ENCODE results near the gene NDE1.
"Not testable (repeated sequence)": the region's sequence is repeated elsewhere in the genome, so short reads cannot be mapped to it uniquely, and the experiment has no call there.

Gene NDE1

GRCh38 chr16:15649727-15650018 lies 372 bp upstream of the NDE1 start:
- peak overlapping the region; percentile 58 to 94 (median 66) for H3K4me3 ChIP-seq (ENCODE audit: low read depth in 1 of 5, low read length in 5 of 5)
- H3K27me3 ChIP-seq (ENCODE audit: control insufficient read depth in 5 of 5, insufficient read depth in 4 of 5, low read length in 5 of 5): no peaks in the 10 kb centered on the region
- H3K4me1 ChIP-seq (ENCODE audit: control insufficient read depth in 5 of 5, insufficient read depth in 5 of 5, low read length in 5 of 5): peaks cover 3 to 18% (median 15%) of the 10 kb centered on the region in 5 donors
- peak overlapping the region in 3 of 5 donors; percentile 35 to 69 (median 56) for H3K9ac ChIP-seq (ENCODE audit: low read length in 5 of 5)
- no peak overlapping the region for H3K27ac ChIP-seq (ENCODE audit: low read depth, low read length)
- H3K9me3 ChIP-seq (ENCODE audit: control insufficient read depth in 5 of 5, low read length in 5 of 5): no peaks in the 10 kb centered on the region
- H3K36me3 ChIP-seq (ENCODE audit: control insufficient read depth in 5 of 5, insufficient read depth in 5 of 5, low read length in 5 of 5): peaks cover 0 to 3% (median 0%) of the 10 kb centered on the region in 5 donors

GRCh38 chr16:15650698-15651171 lies 690 bp downstream of the NDE1 start:
- peak overlapping the region in 4 of 5 donors; percentile 83 to 93 (median 86) for H3K9ac ChIP-seq (ENCODE audit: low read length in 5 of 5)
- peak overlapping the region; percentile 86 to 96 (median 94) for H3K4me3 ChIP-seq (ENCODE audit: low read depth in 1 of 5, low read length in 5 of 5)
- H3K27ac ChIP-seq (ENCODE audit: low read depth, low read length): peak overlapping the region; percentile 57
- peaks cover 0 to 3% (median 0%) of the 10 kb centered on the region in 5 donors for H3K36me3 ChIP-seq (ENCODE audit: control insufficient read depth in 5 of 5, insufficient read depth in 5 of 5, low read length in 5 of 5)
- no peaks in the 10 kb centered on the region for H3K9me3 ChIP-seq (ENCODE audit: control insufficient read depth in 5 of 5, low read length in 5 of 5)
- no peaks in the 10 kb centered on the region for H3K27me3 ChIP-seq (ENCODE audit: control insufficient read depth in 5 of 5, insufficient read depth in 4 of 5, low read length in 5 of 5)
- peaks cover 3 to 18% (median 15%) of the 10 kb centered on the region in 5 donors for H3K4me1 ChIP-seq (ENCODE audit: control insufficient read depth in 5 of 5, insufficient read depth in 5 of 5, low read length in 5 of 5)

GRCh38 chr16:15652293-15653001 lies 2.4 kb downstream of the NDE1 start:
- no peaks in the 10 kb centered on the region for H3K27me3 ChIP-seq (ENCODE audit: control insufficient read depth in 5 of 5, insufficient read depth in 4 of 5, low read length in 5 of 5)
- no peak overlapping the region for H3K27ac ChIP-seq (ENCODE audit: low read depth, low read length)
- no peak overlapping the region for H3K9ac ChIP-seq (ENCODE audit: low read length in 5 of 5)

GRCh38 chr16:15653227-15653626 lies 3.2 kb downstream of the NDE1 start:
- Histone ChIP-seq H3K9ac (ENCODE audit: low read length in 5 of 5) (no peak overlapping the region), H3K9me3 (ENCODE audit: control insufficient read depth in 5 of 5, low read length in 5 of 5) (no peaks in the 10 kb centered on the region), H3K27me3 (ENCODE audit: control insufficient read depth in 5 of 5, insufficient read depth in 4 of 5, low read length in 5 of 5) (no peaks in the 10 kb centered on the region), H3K36me3 (ENCODE audit: control insufficient read depth in 5 of 5, insufficient read depth in 5 of 5, low read length in 5 of 5) (peaks cover 0 to 3% (median 0%) of the 10 kb centered on the region in 5 donors), H3K4me3 (ENCODE audit: low read depth in 1 of 5, low read length in 5 of 5) (no peak overlapping the region), H3K27ac (ENCODE audit: low read depth, low read length) (no peak overlapping the region), H3K4me1 (ENCODE audit: control insufficient read depth in 5 of 5, insufficient read depth in 5 of 5, low read length in 5 of 5) (peaks cover 3 to 18% (median 15%) of the 10 kb centered on the region in 5 donors)

More at GRCh38 chr16:15652293-15653001, 2.4 kb downstream of the NDE1 start:
- Histone ChIP-seq H3K9me3 (ENCODE audit: control insufficient read depth in 5 of 5, low read length in 5 of 5) (no peaks in the 10 kb centered on the region), H3K4me3 (ENCODE audit: low read depth in 1 of 5, low read length in 5 of 5) (no peak overlapping the region), H3K36me3 (ENCODE audit: control insufficient read depth in 5 of 5, insufficient read depth in 5 of 5, low read length in 5 of 5) (peaks cover 0 to 3% (median 0%) of the 10 kb centered on the region in 5 donors), H3K4me1 (ENCODE audit: control insufficient read depth in 5 of 5, insufficient read depth in 5 of 5, low read length in 5 of 5) (peaks cover 3 to 18% (median 15%) of the 10 kb centered on the region in 5 donors)

GRCh38 chr16:15654591-15654990 lies 4.5 kb downstream of the NDE1 start:
- Histone ChIP-seq H3K4me1 (ENCODE audit: control insufficient read depth in 5 of 5, insufficient read depth in 5 of 5, low read length in 5 of 5) (peaks cover 2 to 13% (median 12%) of the 10 kb centered on the region in 5 donors), H3K9me3 (ENCODE audit: control insufficient read depth in 5 of 5, low read length in 5 of 5) (no peaks in the 10 kb centered on the region), H3K27ac (ENCODE audit: low read depth, low read length) (no peak overlapping the region), H3K27me3 (ENCODE audit: control insufficient read depth in 5 of 5, insufficient read depth in 4 of 5, low read length in 5 of 5) (no peaks in the 10 kb centered on the region), H3K9ac (ENCODE audit: low read length in 5 of 5) (no peak overlapping the region), H3K36me3 (ENCODE audit: control insufficient read depth in 5 of 5, insufficient read depth in 5 of 5, low read length in 5 of 5) (peaks cover 0 to 3% (median 0%) of the 10 kb centered on the region in 5 donors), H3K4me3 (ENCODE audit: low read depth in 1 of 5, low read length in 5 of 5) (no peak overlapping the region)

GRCh38 chr16:15655561-15655960 lies 5.5 kb downstream of the NDE1 start:
- H3K27me3 ChIP-seq (ENCODE audit: control insufficient read depth in 5 of 5, insufficient read depth in 4 of 5, low read length in 5 of 5); H3K27ac ChIP-seq (ENCODE audit: low read depth, low read length); H3K9me3 ChIP-seq (ENCODE audit: control insufficient read depth in 5 of 5, low read length in 5 of 5); H3K36me3 ChIP-seq (ENCODE audit: control insufficient read depth in 5 of 5, insufficient read depth in 5 of 5, low read length in 5 of 5); H3K9ac ChIP-seq (ENCODE audit: low read length in 5 of 5); H3K4me3 ChIP-seq (ENCODE audit: low read depth in 1 of 5, low read length in 5 of 5): not testable (repeated sequence)
- H3K4me1 ChIP-seq (ENCODE audit: control insufficient read depth in 5 of 5, insufficient read depth in 5 of 5, low read length in 5 of 5): peaks cover 0 to 12% (median 7%) of the 10 kb centered on the region in 5 donors

- Histone ChIP-seq H3K27me3 (ENCODE audit: control insufficient read depth in 5 of 5, insufficient read depth in 4 of 5, low read length in 5 of 5) (no peaks in the 10 kb centered on the region), H3K9ac (ENCODE audit: low read length in 5 of 5) (no peak overlapping the region), H3K4me1 (ENCODE audit: control insufficient read depth in 5 of 5, insufficient read depth in 5 of 5, low read length in 5 of 5) (peaks cover 0 to 5% (median 0%) of the 10 kb centered on the region in 5 donors), H3K4me3 (ENCODE audit: low read depth in 1 of 5, low read length in 5 of 5) (no peak overlapping the region), H3K27ac (ENCODE audit: low read depth, low read length) (no peak overlapping the region), H3K9me3 (ENCODE audit: control insufficient read depth in 5 of 5, low read length in 5 of 5) (no peaks in the 10 kb centered on the region), H3K36me3 (ENCODE audit: control insufficient read depth in 5 of 5, insufficient read depth in 5 of 5, low read length in 5 of 5) (peaks cover 0 to 6% (median 4%) of the 10 kb centered on the region in 5 donors)
Observed at GRCh38 chr16:15658149-15658548, 8.1 kb downstream of the NDE1 start.

GRCh38 chr16:15658556-15658955 lies 8.5 kb downstream of the NDE1 start:
- Histone ChIP-seq H3K9me3 (ENCODE audit: control insufficient read depth in 5 of 5, low read length in 5 of 5) (no peaks in the 10 kb centered on the region), H3K4me3 (ENCODE audit: low read depth in 1 of 5, low read length in 5 of 5) (no peak overlapping the region), H3K27ac (ENCODE audit: low read depth, low read length) (no peak overlapping the region), H3K27me3 (ENCODE audit: control insufficient read depth in 5 of 5, insufficient read depth in 4 of 5, low read length in 5 of 5) (no peaks in the 10 kb centered on the region), H3K9ac (ENCODE audit: low read length in 5 of 5) (no peak overlapping the region), H3K4me1 (ENCODE audit: control insufficient read depth in 5 of 5, insufficient read depth in 5 of 5, low read length in 5 of 5) (peaks cover 0 to 5% (median 0%) of the 10 kb centered on the region in 5 donors), H3K36me3 (ENCODE audit: control insufficient read depth in 5 of 5, insufficient read depth in 5 of 5, low read length in 5 of 5) (peaks cover 0 to 6% (median 4%) of the 10 kb centered on the region in 5 donors)

GRCh38 chr16:15660203-15660601 lies 10.2 kb downstream of the NDE1 start:
- H3K36me3 ChIP-seq (ENCODE audit: control insufficient read depth in 5 of 5, insufficient read depth in 5 of 5, low read length in 5 of 5): peaks cover 0 to 13% (median 10%) of the 10 kb centered on the region in 5 donors
- H3K4me3 ChIP-seq (ENCODE audit: low read depth in 1 of 5, low read length in 5 of 5): no peak overlapping the region
- H3K9me3 ChIP-seq (ENCODE audit: control insufficient read depth in 5 of 5, low read length in 5 of 5): no peaks in the 10 kb centered on the region
- no peaks in the 10 kb centered on the region for H3K27me3 ChIP-seq (ENCODE audit: control insufficient read depth in 5 of 5, insufficient read depth in 4 of 5, low read length in 5 of 5)
- H3K9ac ChIP-seq (ENCODE audit: low read length in 5 of 5): no peak overlapping the region
- no peak overlapping the region for H3K27ac ChIP-seq (ENCODE audit: low read depth, low read length)
- peaks cover 0 to 5% (median 0%) of the 10 kb centered on the region in 5 donors for H3K4me1 ChIP-seq (ENCODE audit: control insufficient read depth in 5 of 5, insufficient read depth in 5 of 5, low read length in 5 of 5)

- no peak overlapping the region for H3K27ac ChIP-seq (ENCODE audit: low read depth, low read length)
- H3K9me3 ChIP-seq (ENCODE audit: control insufficient read depth in 5 of 5, low read length in 5 of 5): no peaks in the 10 kb centered on the region
- peaks cover 0 to 4% (median 0%) of the 10 kb centered on the region in 5 donors for H3K4me1 ChIP-seq (ENCODE audit: control insufficient read depth in 5 of 5, insufficient read depth in 5 of 5, low read length in 5 of 5)
- no peak overlapping the region for H3K4me3 ChIP-seq (ENCODE audit: low read depth in 1 of 5, low read length in 5 of 5)
- no peaks in the 10 kb centered on the region for H3K27me3 ChIP-seq (ENCODE audit: control insufficient read depth in 5 of 5, insufficient read depth in 4 of 5, low read length in 5 of 5)
- H3K36me3 ChIP-seq (ENCODE audit: control insufficient read depth in 5 of 5, insufficient read depth in 5 of 5, low read length in 5 of 5): peaks cover 0 to 55% (median 39%) of the 10 kb centered on the region in 5 donors
- no peak overlapping the region for H3K9ac ChIP-seq (ENCODE audit: low read length in 5 of 5)
Observed at GRCh38 chr16:15665107-15665506, 15.1 kb downstream of the NDE1 start.
